ENCODE measurements around the gene FKBP2.

Gene FKBP2

DNA sequence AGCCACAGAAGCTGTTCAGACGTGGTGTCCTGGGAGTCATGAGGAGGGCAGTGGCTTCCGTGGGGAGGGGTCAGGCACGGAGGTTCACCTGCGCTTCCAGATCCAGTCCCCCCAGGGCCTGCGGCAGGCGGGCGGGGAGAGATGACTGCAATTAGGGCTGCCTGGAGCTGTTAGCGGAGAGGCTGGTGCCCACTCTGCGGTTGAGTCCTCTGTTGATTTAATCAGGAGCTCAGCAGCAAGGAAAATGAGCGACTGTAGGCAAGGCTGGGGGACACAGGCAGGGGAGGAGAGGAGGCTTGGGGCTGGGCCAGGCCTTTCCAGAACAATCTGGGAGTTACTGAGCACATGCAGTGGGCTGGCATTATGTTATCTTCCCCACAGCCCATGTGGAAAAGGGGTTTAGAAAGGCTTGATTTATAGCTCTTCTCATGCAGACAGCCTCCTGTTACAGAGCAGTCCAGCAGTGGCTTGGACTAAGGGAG is 23.5 kb downstream of the FKBP2 start:
- DNase-seq (ENCODE audit: low spot score) = no peak

DNA sequence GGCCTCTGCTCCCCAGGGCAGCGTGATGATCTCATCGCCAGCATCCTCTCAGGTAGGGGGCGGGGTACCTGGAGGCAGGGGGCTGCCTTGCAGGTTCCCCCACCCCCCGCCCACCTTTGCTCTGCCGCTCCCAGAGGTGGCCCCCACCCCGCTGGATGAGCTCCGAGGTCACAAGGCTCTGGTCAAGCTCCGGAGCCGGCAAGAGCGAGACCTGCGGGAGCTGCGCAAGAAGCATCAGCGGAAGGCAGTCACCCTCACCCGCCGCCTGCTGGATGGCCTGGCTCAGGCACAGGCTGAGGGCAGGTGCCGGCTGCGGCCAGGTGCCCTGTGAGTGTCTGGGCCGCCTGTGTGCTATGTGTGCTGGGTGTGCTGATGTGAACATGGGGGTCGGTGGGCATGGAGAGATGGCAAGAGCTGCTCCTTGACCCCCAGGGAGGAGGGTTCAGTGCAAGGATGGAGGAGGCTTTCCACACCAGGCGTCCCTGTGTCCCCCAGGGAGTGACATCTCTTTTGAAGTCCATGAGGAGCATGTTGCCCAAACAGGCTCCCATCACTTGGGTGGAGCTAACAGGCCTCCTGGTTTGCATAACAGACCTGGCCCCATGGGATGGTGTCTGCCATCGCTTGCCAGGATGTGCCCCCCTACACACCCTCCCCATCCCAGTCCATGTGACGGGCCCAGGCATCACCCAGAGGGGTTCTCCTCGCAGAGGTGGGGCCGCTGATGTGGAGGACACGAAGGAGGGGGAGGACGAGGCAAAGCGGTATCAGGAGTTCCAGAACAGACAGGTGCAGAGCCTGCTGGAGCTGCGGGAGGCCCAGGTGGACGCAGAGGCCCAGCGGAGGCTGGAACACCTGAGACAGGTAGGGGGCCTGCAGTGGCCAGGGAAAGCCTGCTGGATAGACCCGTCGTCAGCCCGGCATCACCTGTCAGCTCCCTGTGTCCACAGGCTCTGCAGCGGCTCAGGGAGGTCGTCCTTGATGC is 24.6 kb downstream of the FKBP2 start:
- no peak for DNase-seq (ENCODE audit: low spot score)

- no peak for DNase-seq (ENCODE audit: low spot score)
Observed at GRCh38 chr11:64266339-64266738, 25.4 kb downstream of the FKBP2 start.

DNA sequence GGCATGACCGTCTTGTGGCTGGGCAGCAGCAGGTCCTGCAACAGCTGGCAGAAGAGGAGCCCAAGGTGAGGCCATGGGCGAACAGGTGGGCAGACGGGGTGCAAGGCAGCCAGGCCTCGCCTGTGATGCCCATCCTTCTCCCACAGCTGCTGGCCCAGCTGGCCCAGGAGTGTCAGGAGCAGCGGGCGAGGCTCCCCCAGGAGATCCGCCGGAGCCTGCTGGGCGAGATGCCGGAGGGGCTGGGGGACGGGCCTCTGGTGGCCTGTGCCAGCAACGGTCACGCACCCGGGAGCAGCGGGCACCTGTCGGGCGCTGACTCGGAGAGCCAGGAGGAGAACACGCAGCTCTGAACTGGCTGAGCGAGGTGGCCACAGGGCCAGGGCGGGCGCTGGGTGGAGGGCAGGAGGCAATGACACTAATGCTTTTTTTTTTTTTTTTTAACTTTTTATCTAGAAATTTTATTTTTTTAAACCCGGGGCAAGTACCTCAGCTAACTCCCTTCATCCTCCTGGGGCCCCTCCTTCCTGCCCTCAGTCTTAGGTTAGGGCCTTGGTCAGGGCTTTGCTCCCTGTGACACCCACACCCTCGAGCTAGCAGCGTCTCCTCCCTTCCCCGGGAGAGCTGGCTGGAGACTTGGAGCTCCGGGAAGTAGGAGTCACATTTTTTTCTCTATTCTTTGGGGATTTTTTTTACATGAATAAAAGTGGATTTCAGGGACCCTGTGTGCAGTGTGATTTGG is 26.5 kb downstream of the FKBP2 start:
- no peak for DNase-seq (ENCODE audit: low spot score)

DNA sequence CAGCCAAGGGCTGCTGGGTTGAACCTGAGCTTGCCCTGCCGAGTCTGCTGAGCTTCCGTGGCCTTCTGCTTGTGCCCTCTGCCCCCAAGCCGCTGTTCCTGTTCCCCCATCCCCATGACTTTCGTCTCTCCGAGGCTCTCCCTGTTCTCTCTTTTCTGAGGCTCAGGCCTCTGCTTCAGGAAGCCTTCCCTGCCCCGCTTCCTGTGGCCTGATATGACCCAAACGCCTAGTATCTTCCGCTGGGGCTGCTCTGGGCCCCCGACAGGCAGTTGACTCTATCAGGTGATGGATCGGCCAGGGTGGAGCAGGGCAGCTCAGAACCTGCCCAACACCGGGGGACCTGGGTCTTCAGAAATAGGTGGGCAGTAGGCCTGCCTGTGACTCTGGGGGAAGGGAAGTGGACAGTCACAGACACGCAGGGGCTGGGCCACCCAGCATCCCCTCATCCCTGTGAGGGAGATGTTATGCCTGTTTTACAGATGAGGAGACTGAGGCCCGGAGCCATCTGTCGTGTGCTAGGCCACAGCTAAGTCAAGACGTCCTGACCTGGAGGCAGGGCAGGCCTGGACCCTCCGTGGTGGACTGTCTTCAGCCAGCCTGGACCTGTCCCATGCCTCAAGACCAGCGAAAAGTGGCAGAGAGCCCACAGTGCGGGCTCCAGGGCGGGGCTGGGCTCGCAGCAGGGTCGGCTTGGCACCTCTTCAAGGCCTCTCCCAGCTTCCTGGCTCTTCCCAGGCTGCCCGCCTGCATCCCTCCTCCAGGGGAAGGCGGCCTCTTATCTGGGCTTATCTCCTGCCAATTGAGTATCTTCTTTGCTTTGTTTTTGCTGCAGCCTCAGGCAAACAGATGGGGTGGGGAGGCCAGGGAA is 27.4 kb downstream of the FKBP2 start:
- DNase-seq (ENCODE audit: low spot score) = no peak

GRCh38 chr11:64268893-64269539 is 28.1 kb downstream of the FKBP2 start:
- no peak for DNase-seq (ENCODE audit: low spot score)

- peak; percentile 99 for DNase-seq (ENCODE audit: low spot score)
Observed at GRCh38 chr11:64269540-64270220, 28.8 kb downstream of the FKBP2 start.

GRCh38 chr11:64275031-64275800 is 34.3 kb downstream of the FKBP2 start:
- no peak for DNase-seq (ENCODE audit: low spot score)

DNA sequence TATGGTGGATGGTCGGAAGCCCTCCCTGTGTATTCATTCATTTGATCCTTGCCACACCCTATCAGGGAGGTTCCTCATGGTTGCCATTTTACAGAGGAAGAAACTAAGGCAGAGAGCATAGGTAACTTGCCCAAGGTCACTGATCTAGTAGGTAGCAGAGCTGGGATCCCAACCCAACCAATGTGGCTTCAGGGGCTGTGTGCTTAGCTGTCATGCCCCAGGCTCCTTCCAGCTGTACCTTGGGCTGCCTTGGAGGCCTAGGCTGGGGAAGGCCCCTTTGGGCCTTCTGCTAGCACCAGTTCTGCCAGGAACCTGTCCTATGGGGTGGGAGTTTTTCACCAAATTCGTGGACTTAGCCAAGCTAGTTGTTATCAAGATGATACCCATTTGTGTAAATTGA is 34.9 kb downstream of the FKBP2 start:
- DNase-seq (ENCODE audit: low spot score) = no peak

- DNase-seq (ENCODE audit: low spot score) = no peak
Observed at GRCh38 chr11:64276653-64277431, 35.9 kb downstream of the FKBP2 start.

DNA sequence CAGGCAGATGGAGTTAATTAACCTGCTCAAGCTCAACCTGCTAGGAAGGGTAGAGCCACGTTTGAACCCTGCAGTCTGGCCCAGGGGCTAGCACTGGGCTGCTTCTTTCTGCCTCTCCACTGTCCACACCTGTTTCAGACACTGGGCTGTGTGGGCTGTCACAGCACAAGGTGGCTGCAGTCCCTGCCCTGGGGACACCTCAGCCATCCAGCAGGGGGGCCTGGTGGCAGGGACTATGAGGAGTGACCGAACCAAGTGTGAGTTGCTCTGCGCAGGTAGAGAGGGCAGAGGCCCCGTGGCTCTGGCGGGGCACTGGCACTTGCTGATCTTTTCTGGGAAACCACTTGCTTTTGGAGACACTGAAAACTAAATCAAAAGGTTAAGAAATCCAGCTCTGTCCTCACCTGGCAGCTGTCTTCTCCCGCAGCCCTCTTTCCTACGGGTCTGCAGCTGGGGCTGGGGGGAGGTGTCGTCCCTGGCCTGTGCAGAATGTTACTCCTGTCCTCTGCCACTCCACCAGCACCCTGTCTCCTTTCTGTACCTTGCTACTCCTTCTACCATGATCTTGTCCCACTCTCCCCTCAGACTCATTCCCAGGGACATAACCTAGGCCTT is 37.8 kb downstream of the FKBP2 start:
- DNase-seq (ENCODE audit: low spot score) = no peak

GRCh38 chr11:64281957-64282770 is 41.3 kb downstream of the FKBP2 start:
- no peak for DNase-seq (ENCODE audit: low spot score)

DNA sequence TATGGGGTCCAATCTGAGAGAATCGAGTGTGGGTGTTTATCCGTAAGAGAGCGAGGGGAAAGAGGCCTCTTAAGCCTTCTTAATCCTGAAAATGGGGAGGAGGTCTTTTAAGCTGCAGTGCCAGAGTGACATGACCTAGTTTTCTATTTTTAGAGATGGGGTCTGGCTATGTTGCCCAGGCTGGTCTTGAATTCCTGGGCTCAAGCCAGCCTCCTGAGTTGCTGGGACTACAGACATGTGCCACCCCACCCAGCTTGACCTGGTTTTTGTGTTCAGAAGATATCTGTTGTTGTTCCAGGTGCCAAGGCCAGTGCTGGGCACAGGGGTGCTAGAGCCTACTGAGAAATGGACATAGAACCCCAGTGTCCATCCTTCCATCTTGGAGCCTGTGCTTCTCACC is 42.2 kb downstream of the FKBP2 start:
- no peak for DNase-seq (ENCODE audit: low spot score)

GRCh38 chr11:64284048-64284961 is 43.4 kb downstream of the FKBP2 start, which contains the start of gene BAD:
BAD (minus strand) TSS chr11:64284665; CDS start chr11:64284368, 297 bp downstream.
- peak; percentile 98 for DNase-seq (ENCODE audit: low spot score)

DNA sequence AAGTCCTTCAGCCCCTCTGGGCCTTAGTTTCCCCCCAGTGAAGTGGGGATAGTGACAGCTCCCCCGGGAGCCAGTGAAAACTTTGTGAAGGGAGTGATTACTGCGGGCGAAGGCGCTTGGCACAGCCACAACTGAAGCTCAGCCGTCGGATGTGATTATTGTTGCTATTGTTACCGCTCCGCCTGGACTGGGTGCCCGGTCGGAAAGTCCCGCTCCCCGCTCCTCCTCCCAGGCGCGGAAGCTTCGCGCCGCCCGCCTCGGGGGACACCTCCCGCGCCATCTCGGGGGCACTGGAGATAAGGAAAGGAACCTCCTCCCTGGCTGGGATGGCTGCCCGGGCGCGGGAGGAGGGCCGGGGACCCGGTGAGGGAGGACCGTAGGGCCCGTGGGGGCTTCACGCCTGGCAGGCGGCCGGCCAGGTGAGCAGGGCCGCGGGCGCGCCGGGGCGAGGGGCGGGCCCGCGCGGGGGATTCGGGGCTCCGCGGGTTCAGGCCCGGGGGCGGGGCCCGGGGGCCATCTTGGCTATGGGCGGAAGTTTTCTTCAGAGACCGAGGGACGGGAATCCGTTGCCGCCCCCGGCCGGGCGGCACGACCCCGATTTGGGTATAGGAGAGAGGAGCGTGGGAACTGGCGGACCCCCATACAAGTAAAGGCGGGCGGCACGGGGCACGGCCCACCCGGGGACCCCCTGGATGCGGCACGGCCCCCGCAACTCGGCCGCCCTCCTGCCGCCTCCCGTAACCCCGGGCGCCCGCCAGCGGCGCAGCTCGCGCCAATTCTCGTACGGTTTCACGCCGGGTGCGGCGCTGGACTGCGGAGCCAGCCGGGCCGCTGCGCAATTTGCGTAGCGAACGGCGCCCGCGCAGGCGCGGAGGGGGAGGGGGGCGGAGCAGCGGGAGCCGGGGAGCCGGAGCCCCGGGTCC is 44.3 kb downstream of the FKBP2 start, which contains the start of gene GPR137:
GPR137 (plus strand) TSS at position 887 of the 923 bp plus-strand sequence. CDS start 677 bp downstream, outside the sequence.
- DNase-seq (ENCODE audit: low spot score) = peak; percentile 96

All from left forelimb (tissue), 1 donor.